RCC 7860 (cell line): ENCODE measurements around the gene ARTN.
A peak's percentile ranks its signal among the peaks of the same experiment; 100 is the strongest.

Source experiments
- DNase-seq: peaks from one replicate; pipeline ENCODE4 v3.0.0-alpha.2; 2015; ENCODE audit warnings: low spot score
- FAIRE-seq: peaks from 2 replicates; lab custom pipeline; 2012; peaks lifted over from hg19 to GRCh38; lab: Jason Lieb, UNC

Gene ARTN, protein sequence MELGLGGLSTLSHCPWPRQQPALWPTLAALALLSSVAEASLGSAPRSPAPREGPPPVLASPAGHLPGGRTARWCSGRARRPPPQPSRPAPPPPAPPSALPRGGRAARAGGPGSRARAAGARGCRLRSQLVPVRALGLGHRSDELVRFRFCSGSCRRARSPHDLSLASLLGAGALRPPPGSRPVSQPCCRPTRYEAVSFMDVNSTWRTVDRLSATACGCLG

DNA sequence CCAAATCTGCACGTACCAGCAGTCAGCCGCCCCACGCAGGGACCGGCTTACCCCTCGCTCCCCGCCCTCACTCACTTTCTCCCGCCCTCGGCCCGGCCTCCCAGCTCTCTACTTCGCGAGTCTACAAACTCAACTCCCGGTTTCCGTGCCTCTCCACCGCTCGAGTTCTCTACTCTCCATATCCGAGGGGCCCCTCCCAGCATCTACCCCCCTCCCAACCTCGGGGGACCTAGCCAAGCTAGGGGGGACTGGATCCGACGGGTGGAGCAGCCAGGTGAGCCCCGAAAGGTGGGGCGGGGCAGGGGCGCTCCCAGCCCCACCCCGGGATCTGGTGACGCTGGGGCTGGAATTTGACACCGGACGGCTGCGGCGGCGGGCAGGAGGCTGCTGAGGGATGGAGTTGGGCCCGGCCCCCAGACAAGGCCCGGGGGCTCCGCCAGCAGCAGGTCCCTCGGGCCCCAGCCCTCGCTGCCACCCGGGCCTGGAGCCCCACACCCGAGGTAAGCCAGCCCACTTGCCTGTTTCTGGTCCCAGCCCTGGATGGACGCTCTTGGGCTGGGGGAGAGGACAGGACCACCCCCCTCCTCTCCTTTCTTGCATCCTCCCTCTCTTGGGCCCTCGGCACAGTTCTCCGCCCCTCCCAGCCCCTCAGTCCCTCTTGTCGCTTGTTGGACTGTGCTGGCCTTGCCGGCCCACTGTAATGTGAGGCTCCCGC lies at the start of gene ARTN:
Gene ARTN (plus strand): TSS at position 416 of the 715 bp plus-strand sequence. CDS start 1,856 bp downstream, outside the sequence.
- DNase-seq (no peak), FAIRE-seq (no peak)

DNA sequence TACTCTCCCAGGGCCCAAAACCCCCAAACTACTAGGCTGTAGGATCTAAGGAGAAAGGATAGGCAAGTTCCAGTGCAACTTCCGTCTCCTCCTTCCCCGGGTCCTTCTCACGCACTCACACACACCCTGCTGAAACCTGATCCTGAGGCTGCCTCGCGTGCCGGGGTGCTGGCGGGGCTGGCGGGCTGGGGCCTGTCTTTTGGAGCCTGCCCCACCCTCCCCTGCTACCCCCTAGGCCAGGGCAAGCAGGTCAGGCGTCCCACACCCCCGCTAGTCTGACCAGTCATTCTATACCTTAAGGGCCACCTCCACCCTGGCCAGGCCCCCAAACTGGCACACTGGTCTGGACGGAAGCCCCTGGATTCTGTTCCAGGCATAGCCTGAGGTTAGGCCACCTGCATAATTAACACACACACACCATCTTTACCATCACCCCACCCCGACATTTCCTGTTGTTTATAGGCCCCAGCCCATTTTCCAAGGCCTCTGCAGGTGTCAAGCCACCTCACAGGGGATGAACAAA lies 48.3 kb upstream of the ARTN start:
- no peak for DNase-seq
- no peak for FAIRE-seq

DNA sequence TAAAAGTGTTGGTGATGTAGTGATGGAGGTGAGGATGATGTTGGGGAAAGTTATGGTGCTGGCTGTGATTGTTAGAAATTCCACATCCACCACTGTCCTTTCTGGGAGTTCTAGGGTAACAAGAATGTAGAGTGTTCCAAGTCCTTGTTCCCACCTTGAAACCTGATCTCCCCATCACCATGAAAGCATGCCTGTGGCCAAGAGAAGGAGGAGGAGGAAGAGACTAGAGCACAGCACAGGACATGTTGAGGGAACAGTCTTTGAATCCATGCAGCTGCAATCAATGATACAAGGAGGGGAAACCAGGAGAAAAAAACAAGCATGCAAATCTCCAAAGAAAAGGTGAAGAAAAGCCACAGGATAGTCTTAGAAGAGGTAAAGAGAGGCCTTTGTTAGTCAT lies 45.9 kb upstream of the ARTN start:
- no peak for DNase-seq
- no peak for FAIRE-seq

DNA sequence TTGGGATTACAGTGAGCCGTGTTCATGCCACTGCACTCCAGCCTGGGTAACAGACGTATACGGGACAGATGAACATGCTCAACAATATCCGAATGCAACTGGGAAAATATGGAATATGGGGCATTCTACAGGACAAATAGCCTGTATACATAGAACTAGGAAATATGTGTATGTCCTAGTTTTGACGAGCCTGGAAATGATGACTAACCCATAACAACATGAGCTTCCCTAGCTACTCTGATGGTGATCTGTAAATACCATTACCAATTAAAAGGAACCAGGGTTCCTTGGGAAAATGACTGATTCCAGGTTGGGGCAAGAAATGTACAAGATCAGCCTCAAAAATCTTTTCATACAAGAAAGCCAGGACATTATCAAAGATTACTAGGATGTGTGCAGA lies 42.8 kb upstream of the ARTN start:
- no peak for FAIRE-seq
- no peak for DNase-seq

DNA sequence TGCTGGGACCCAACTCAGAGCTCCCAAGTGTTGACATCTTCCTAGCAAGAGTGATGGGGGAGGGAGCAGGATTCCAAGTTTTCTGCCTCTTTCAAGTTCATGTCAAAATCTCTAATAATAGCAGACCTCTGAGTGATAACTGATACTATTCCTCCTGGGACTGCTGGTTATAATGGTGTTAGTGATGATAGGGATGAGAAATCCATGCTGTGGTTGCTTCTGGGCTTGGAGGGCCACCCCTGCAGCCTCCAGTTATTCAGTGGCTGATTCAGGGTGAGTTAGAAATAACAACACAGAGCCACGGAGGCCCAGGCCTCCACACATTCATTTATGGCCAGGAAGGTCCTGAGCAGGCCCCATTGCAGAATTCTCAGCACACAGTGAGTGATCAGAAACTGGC lies 40.6 kb upstream of the ARTN start:
- no peak for FAIRE-seq
- no peak for DNase-seq

DNA sequence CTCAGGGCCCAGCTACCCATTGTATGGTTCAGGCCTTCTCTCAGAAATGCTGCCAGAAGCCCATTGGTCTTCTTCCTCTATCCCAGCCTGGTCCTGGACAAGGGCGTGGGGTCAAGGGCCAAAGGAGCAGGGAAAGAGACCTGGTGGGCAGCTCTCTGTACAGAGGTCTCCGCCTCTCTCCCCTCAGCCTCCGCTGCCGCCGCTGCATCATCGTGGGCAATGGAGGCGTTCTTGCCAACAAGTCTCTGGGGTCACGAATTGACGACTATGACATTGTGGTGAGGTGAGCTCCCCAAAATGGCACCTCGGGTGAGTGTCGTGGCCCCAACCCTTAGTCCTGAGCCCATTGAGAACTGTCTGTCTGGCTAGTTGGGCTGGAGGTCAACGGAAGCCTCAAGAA lies 34.6 kb upstream of the ARTN start:
- FAIRE-seq (no peak), DNase-seq (no peak)

DNA sequence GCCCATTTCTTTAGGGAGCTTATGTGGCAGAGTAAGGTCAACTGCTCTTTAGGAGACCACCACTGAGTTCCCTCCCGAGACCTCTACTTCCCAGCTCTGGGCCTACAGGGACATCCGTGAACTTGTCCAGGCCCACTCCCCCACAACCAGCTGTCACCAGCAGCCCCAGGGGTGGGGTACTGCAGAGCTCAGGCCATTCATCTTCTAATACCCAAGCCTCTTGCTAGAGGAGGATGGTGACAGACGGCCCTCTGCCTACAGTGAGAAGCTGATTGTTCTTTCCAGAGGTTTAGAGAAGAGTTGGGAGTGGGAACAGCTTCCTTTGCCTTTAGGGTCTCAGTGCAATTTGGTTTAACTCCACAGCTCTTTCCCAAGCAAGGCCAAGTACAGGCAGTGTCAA lies 33.2 kb upstream of the ARTN start:
- no peak for DNase-seq
- FAIRE-seq: no peak

DNA sequence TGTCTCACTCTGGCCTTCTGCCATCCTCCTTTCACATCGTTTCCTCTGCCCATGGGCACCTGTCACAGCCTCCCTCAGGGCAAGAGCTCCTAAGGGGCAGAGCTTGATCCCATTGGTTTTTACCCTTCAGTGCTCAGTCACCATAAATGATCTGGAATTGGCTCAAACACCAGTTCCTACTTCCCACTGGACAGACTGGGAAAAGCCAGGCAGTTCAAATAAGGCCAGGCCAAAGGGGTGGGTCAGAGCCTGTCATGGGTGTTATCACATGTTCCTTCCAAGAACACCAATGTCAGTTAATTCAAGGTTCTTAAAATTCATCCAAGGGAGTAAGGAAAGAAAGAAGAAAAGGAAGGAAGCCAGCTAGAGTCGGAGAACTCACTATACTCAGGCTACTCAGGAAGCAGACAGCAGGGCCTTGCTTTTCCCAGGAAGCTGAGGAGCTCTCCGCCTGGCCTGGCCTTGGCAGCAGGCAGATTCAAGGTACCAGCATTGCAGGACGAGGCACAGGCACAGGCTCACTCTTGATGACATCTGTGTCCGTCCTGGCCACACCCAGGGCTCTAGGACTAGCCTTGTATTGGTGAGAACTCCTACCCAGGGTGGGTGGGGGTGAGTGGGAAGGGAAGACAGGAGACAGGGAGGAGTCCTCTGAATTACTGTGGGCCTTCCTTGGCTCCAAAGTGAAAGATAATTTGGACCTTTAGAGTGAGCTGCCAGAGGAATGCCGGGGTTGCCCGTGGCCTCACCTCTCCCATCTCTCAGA lies 32.2 kb upstream of the ARTN start:
- FAIRE-seq (no peak), DNase-seq (no peak)

DNA sequence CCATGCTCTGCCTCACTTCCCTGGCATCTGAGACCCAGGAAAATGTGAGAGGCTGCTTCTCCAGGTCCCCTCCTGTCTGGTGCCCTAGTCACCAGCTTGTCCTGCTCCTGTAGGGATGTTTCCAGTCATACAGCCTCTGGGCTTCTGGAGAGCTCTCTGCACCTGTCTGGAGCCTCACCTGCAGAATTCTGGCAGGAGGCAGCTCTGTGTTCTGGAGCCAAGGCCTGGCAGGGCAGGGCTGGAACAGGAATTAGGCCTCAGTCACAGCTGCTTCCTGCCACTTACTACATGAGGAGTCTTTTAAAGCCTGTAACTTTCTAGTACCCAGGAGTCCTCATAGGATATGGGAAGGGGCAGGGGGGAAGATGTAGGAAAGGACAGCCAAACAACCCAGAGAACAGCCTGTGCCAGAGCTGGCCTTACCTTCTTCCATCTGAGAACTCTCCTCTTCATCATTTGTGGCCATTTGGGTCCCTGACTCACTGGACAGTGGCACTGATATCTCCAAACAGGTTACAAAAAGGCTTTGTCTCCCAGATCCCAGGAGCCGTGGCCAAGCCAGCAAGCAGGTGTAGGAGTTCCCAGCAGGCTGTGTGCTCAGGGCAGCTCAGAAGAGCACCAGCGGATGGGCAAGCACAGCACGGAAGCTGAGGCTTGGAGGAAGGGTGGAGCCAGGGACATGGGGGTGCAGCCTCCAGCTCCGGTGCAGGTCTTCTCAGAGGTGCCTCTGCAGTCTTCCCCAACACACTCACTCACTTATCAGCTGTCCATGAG lies 31.4 kb upstream of the ARTN start:
- FAIRE-seq (no peak), DNase-seq (no peak)

DNA sequence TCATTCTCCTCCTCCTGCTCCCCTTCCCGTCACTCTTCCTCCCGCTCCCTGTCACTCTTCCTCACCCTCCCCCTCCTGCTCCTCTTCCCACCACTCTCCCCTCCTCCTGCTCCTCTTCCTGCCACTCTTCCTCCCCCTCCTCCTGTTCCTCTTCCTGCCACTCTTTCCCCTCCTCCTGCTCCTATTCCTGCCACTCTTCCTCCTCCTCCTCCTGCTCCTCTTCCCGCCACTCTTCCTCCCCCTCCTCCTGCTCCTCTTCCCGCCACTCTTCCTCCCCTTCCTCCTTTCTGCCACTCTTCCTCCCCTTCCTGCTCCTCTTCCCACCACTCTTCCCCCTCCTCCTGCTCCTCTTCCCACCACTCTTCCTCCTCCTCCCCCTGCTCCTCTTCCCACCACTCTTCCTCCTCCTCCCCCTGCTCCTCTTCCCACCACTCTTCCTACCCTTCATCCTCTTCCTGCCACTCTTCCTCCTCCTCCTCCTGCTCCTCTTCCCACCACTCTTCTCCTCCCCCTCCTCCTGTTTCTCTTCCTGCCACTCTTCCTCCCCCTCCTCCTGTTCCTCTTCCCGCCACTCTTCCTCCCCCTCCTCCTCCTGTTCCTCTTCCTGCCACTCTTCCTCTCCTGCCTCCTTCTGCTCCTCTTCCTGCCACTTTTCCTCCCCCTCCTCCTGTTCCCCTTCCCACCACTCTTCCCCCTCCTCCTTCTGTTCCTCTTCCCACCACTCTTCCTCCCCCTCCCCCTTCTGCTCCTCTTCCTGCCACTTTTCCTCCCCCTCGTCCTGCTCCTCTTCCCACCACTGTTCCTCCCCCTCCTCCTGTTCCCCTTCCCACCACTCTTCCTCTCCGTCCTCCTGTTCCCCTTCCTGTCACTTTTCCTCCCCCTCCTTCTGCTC lies 28.7 kb upstream of the ARTN start:
- FAIRE-seq: no peak
- no peak for DNase-seq

DNA sequence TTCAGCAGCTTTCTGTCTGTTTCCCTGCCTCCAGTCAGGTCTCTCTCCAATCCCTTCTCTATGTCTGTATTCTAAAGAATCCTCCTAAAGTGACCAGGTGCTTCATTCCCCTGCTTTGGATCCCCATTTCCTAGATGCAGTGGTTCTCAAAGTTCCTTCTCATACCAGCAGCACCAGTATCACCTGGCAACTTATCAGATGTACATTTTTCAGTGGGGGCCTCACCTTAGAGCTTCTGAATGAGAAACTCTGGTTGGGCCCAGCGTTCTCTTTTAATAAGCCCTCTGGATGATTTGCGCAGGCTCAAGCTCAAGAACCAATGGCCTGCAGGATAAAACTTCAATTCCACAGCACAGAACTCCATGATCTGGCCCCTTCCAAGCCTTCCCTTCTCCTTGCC lies 25.4 kb upstream of the ARTN start:
- FAIRE-seq (no peak), DNase-seq (no peak)

DNA sequence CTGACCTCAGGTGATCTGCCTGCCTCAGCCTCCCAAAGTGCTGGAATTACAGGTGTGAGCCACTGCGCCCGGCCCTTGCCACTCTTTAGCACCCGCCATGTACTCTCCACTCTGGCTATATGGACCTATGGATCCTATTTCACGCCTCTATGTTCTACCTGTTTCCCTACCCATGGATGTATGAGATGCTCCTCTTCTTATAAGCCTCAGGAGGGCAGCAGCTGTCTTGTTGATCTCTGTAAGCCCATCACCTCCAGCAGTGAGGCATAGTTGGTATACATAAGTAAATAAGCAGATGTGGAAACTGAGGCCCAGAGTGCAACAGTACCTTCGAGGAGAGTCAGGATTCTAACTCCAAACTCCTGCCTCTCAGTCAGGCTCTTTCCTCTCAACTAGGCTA lies 24.7 kb upstream of the ARTN start:
- DNase-seq: peak; percentile 13
- no peak for FAIRE-seq

DNA sequence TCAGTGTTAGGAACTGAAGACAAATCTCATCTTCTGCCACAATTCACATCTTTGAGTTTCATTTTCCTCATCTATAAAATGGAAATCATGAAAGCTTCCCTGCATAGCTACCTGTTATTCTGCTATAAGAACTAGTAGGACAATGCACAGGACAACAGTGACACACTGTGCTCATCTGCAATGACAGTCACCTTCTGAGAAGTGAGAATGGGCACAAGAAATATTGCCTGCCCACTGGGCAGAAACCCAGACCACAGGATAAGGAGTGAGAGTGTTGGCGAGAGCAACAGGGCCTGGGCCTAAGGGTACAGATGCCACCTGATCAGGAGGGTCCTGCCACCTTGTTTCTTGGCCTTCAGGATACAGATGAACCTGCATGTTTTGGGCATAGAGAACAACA lies 23.3 kb upstream of the ARTN start:
- FAIRE-seq (no peak), DNase-seq (no peak)

DNA sequence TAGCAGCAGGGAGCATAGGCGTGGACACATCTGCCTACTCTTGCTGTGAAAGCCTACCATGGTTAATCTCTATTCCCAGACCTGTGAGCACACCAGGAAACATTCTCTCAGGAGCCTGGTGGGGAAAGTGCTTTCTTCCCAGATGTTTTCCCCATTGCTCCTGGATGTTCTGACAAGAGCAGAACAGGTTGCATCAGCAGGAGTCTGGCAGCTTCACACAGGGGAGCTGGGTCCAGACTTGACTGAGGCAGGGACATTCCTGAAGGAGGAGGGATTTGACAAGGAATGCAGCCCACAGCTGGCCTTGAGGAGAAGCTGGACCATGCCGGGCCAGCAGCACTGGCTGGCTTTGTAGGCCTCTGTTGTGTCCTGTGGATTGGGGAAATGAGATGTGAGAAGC lies 21.0 kb upstream of the ARTN start:
- FAIRE-seq (no peak), DNase-seq (no peak)

DNA sequence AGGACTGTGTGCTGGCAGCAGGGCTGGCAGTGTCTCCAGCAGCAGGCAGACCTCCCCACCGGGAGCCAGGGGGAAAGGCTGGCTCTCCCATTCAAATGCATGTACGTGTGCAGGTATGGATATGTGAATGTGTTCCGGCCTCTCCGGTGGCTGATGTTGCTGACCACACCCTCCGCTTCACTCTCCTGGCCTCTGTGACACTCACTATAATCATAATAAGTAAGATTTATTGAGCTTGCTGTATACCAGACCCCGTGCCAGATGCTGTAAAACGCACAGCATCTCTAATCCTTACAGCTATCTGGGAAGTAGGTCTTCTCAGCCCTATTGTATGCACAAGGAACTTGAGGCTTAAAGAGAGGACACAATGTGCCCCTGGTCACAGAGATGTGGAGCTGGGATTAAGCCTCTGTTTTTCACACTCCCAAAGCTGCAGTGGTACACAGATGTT lies 20.5 kb upstream of the ARTN start:
- no peak for DNase-seq
- FAIRE-seq: no peak

DNA sequence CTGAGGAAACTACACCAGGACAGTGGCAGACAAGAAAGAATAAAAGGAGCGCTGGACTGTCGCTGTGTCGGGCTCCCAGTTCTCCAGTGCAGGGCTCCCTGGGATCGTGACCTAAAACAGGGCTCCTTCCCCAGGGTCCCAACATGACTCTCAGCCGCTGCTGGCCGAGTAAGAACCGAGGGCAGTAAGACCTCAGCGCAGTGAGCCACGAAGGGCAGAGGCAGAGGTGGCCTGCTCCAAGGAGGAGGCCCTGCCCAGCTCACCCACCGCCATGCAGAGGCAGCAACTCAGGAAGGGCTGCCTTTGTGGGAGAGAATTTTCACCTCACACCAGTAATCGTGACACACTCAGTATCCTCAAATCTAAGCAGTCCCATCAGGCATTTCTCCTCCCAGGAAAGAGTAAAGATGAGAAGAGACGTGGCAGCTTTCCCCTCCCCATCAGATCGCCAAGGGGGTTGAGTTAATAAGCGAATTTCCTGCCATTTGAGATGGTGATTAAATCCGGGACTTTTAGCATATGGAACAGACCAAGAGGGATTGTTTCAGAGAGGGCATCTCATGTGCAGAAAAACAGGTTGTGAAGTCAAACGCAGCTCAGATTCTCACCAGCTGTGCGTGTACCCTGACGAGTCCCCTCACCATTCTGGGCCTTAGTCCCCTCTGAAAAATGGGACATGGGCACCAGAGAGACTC lies 19.8 kb upstream of the ARTN start:
- FAIRE-seq (no peak), DNase-seq (no peak)

DNA sequence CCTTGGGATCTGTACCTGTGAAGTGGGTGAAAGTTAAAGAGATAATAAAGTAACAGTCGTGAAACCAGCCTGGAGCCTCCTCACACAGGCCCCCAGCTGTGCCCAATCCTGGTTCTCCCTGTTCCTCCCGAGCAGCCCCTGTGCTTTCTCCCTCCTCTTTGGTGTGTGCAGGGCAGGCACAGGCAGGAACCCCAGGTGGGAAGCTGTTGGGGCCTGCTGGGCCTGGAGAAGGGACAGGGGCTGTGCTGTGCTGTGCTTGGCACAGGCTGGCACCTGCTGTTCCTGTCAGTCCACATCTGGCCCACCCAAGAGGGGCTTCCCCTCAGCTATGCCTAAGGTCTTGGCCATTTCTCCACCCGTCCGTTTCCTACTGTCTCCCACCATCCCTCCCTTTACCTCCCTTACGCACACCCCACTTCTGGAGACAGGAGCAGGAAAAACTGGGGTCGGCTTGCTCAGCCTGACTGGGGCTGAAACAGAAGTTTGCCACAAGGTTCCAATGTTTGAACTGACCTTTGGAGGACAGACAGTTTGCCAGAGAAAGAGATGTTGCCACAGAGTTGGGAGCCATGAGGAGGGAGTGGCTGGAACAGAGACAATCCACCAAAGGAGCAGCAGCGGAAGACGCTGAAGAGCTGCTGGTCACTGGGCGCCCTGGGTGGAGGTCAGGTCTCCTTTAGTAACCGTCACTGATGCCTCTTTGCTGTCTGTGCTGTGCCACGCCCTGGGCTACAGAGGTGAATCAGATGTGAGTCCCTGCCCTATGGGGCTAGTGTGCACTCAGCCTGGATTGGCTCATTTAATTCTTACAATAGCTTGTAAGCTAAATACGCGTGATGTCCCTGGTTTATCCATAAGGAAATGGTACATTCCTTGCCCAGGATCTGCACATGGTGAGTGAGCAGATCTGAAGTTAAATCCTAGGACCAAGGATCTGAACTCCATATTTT lies 18.8 kb upstream of the ARTN start:
- no peak for FAIRE-seq
- DNase-seq: no peak

DNA sequence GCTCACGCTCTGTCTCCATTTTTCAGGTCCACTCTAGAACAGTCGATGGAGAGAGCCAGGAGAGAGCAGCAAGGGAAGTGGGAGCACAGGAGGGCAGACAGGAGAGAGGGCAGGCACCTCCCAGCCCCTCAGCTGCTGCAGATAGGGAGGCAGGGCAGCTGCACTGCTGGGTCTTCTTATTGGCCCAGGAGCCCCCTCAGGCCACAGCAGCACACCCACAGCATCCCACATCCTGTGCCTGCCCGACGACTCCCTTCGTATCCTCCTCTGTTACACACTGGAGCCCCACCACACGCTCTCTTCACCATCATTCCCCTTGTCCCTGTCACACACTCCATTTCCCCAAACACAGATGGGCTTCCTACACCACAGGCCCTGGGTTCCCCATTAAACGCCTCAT lies 13.7 kb upstream of the ARTN start:
- no peak for DNase-seq
- FAIRE-seq: no peak
